HCT116 (cell line): ENCODE data around the gene KLF17. TPM values are rescaled to one million over a fixed set of nuclear protein-coding genes. Genes with fewer than 3 reads are reported as not detected.

ENCODE experiments used
- total RNA-seq: library from RNA; stranded (reverse); gene quantifications from one replicate; pipeline ENCODE4 v1.2.1, GENCODE V29; 2021; ENCODE audit not compliant: unreplicated experiment

KLF17 gene
- total RNA-seq, 1 experiment from 2014 or later: not detected

Other genes with a start within 250 kb of the KLF17 start
- 36.4 TPM for gene ARTN, start 185.0 kb upstream of the KLF17 start, total RNA-seq
- 18.7 TPM for gene IPO13, start 171.9 kb upstream of the KLF17 start, total RNA-seq
- gene DPH2, start 148.8 kb upstream of the KLF17 start, total RNA-seq: 53.2 TPM
- 122 TPM for gene ATP6V0B, start 143.9 kb upstream of the KLF17 start, total RNA-seq
- gene B4GALT2, start 139.6 kb upstream of the KLF17 start, total RNA-seq: 76.8 TPM
- 23.3 TPM for gene CCDC24, start 127.2 kb upstream of the KLF17 start, total RNA-seq
- gene SLC6A9, start 87.4 kb upstream of the KLF17 start, total RNA-seq: 12.8 TPM
- gene KLF18, start 22.8 kb downstream of the KLF17 start, total RNA-seq: 0.07 TPM
- gene DMAP1, start 94.7 kb downstream of the KLF17 start, total RNA-seq: 27.8 TPM
- gene ERI3, start 236.4 kb downstream of the KLF17 start, total RNA-seq: 74.2 TPM